Head of caudate nucleus (tissue), 42 donors: Measurements from ENCODE around the gene SORBS2.
A peak's percentile ranks its signal among the peaks of the same experiment; 100 is the strongest.

Experiments
- DNase-seq, 42 donors: peaks; one replicate each; pipeline versions ENCODE4 v3.0.0 to v3.0.0-alpha.2; 2020 to 2021; ENCODE audit warnings: mixed read lengths in 7 of 42
- intact Hi-C: fragments of 100-400 bp; cut with DNase I; formaldehyde crosslinking; loops from one replicate; pipeline ENCODE4 v1.15.0; 2022

The SORBS2 gene

GRCh38 chr4:185748901-185749390 is 63.0 kb downstream of the SORBS2 start:
- intact Hi-C loops = no loop called here
- DNase-seq = no peak

GRCh38 chr4:185745891-185746290 is 66.1 kb downstream of the SORBS2 start:
- no peak for DNase-seq
- intact Hi-C loops = no loop called here

- no peak for DNase-seq
- intact Hi-C loops = no loop called here
Measured at GRCh38 chr4:185744946-185745345, 67.0 kb downstream of the SORBS2 start.

- no peak for DNase-seq
- intact Hi-C loops = no loop called here
Measured at GRCh38 chr4:185744488-185744862, 67.5 kb downstream of the SORBS2 start.

GRCh38 chr4:185743722-185744487 is 68.1 kb downstream of the SORBS2 start:
- DNase-seq = no peak
- intact Hi-C loops = no loop called here

GRCh38 chr4:185742766-185743165 is 69.2 kb downstream of the SORBS2 start:
- no peak for DNase-seq
- intact Hi-C loops = no loop called here

- no peak for DNase-seq
- intact Hi-C loops = no loop called here
Measured at GRCh38 chr4:185741795-185742194, 70.2 kb downstream of the SORBS2 start.

GRCh38 chr4:185740471-185740873 is 71.5 kb downstream of the SORBS2 start:
- no peak for DNase-seq
- intact Hi-C loops = no loop called here

GRCh38 chr4:185738820-185739219 is 73.2 kb downstream of the SORBS2 start:
- intact Hi-C loops = no loop called here
- DNase-seq = peak in 1 of 42 donors; percentile 56

GRCh38 chr4:185738038-185738552 is 73.9 kb downstream of the SORBS2 start:
- intact Hi-C loops = no loop called here
- no peak for DNase-seq

GRCh38 chr4:185737489-185738037 is 74.4 kb downstream of the SORBS2 start:
- peak in 2 of 42 donors; percentile 21 to 28 for DNase-seq
- intact Hi-C loops = no loop called here

- intact Hi-C loops = no loop called here
- DNase-seq = no peak
Measured at GRCh38 chr4:185736882-185737281, 75.1 kb downstream of the SORBS2 start.

GRCh38 chr4:185735866-185736400 is 76.1 kb downstream of the SORBS2 start:
- no peak for DNase-seq
- intact Hi-C loops = no loop called here

GRCh38 chr4:185734930-185735329 is 77.1 kb downstream of the SORBS2 start:
- no peak for DNase-seq
- intact Hi-C loops = no loop called here

GRCh38 chr4:185734214-185734613 is 77.8 kb downstream of the SORBS2 start:
- intact Hi-C loops = no loop called here
- no peak for DNase-seq

GRCh38 chr4:185730849-185731608 is 81.0 kb downstream of the SORBS2 start:
- peak in 11 of 42 donors; percentile 27 to 79 (median 51) for DNase-seq
- intact Hi-C loops = no loop called here

- DNase-seq = peak in 2 of 42 donors; percentile 42 to 52
Measured at GRCh38 chr4:185730387-185730786, 81.6 kb downstream of the SORBS2 start.

GRCh38 chr4:185729391-185729804 is 82.6 kb downstream of the SORBS2 start:
- DNase-seq = no peak
- intact Hi-C loops = no loop called here

More at GRCh38 chr4:185730387-185730786, 81.6 kb downstream of the SORBS2 start:
- intact Hi-C loops = no loop called here

- intact Hi-C loops = no loop called here
- DNase-seq = no peak
Measured at GRCh38 chr4:185728893-185729292, 83.1 kb downstream of the SORBS2 start.

- intact Hi-C loops = no loop called here
- DNase-seq = no peak
Measured at GRCh38 chr4:185726931-185727330, 85.1 kb downstream of the SORBS2 start.
